ENCODE measurements around the gene ZNF180.
"Not testable (repeated sequence)": the region's sequence is repeated elsewhere in the genome, so short reads cannot be mapped to it uniquely, and the experiment has no call there.

The ZNF180 gene

GRCh38 chr19:44498988-44499387 lies 1.3 kb downstream of the ZNF180 start:
- no peak for DNase-seq (ENCODE audit: low read depth in 3 of 3)

GRCh38 chr19:44496711-44497110 lies 3.6 kb downstream of the ZNF180 start:
- no peak for DNase-seq (ENCODE audit: low read depth in 3 of 3)

- DNase-seq (ENCODE audit: low read depth in 3 of 3): no peak
Measured at GRCh38 chr19:44476559-44477408, 23.5 kb downstream of the ZNF180 start.

GRCh38 chr19:44468730-44469129 lies 31.6 kb downstream of the ZNF180 start:
- DNase-seq (ENCODE audit: low read depth in 3 of 3): not testable (repeated sequence)

GRCh38 chr19:44462600-44463286 lies 37.6 kb downstream of the ZNF180 start:
- DNase-seq (ENCODE audit: low read depth in 3 of 3): not testable (repeated sequence)

GRCh38 chr19:44456016-44456415 lies 44.3 kb downstream of the ZNF180 start:
- DNase-seq (ENCODE audit: low read depth in 3 of 3): not testable (repeated sequence)

- DNase-seq (ENCODE audit: low read depth in 3 of 3): no peak
Measured at GRCh38 chr19:44455100-44455499, 45.2 kb downstream of the ZNF180 start.

GRCh38 chr19:44452367-44452766 lies 48.0 kb downstream of the ZNF180 start:
- no peak for DNase-seq (ENCODE audit: low read depth in 3 of 3)

- no peak for DNase-seq (ENCODE audit: low read depth in 3 of 3)
Measured at GRCh38 chr19:44451687-44452086, 48.6 kb downstream of the ZNF180 start.

- peak; percentile 32 to 69 (median 57) for DNase-seq (ENCODE audit: low read depth in 3 of 3)
Measured at GRCh38 chr19:44447916-44448674, 52.2 kb downstream of the ZNF180 start, which contains the start of gene ZNF229. TSS of gene ZNF229 (minus strand) at chr19:44448472. CDS start at chr19:44442847, 5,625 bp downstream.

GRCh38 chr19:44438441-44438840 lies 61.9 kb downstream of the ZNF180 start:
- DNase-seq (ENCODE audit: low read depth in 3 of 3): no peak

GRCh38 chr19:44435441-44435840 lies 64.9 kb downstream of the ZNF180 start:
- no peak for DNase-seq (ENCODE audit: low read depth in 3 of 3)

- DNase-seq (ENCODE audit: low read depth in 3 of 3): no peak
Measured at GRCh38 chr19:44430956-44431355, 69.4 kb downstream of the ZNF180 start.

Measured in stimulated activated CD4-positive, alpha-beta T cell treated with anti-CD3 and anti-CD28 coated beads, TNF-alpha, amount 100 ng/mL, for 48 hours (primary cell).